ACC112 (cell line): ENCODE results near the gene AKIRIN1.
"Not testable (repeated sequence)": the region's sequence is repeated elsewhere in the genome, so short reads cannot be mapped to it uniquely, and the experiment has no call there.

Source experiments
- H2AFZ ChIP-seq: fragments of 200-600 bp; sonication (generic); one replicate; pipeline ENCODE4 v1.6.0; 2017; ENCODE audit warnings: antibody characterized with exemption, low read length; ENCODE audit not compliant: unreplicated experiment
- H3K27ac ChIP-seq: fragments of 200-600 bp; sonication (generic); 2 replicates; pipeline ENCODE4 v1.5.1; 2014; ENCODE audit warnings: low read depth, mild to moderate bottlenecking, antibody characterized with exemption, low read length, moderate library complexity
- H3K27me3 ChIP-seq: fragments of 200-600 bp; sonication (generic); 2 replicates; pipeline ENCODE4 v1.6.1; 2014; ENCODE audit warnings: mild to moderate bottlenecking, antibody characterized with exemption, low read length, moderate library complexity, mixed read lengths; ENCODE audit not compliant: insufficient read depth
- H3K36me3 ChIP-seq: fragments of 200-600 bp; sonication (generic); 2 replicates; pipeline ENCODE4 v1.6.1; 2016; ENCODE audit warnings: mild to moderate bottlenecking, antibody characterized with exemption, low read length, moderate library complexity, mixed read lengths; ENCODE audit not compliant: insufficient read depth
- H3K4me1 ChIP-seq: fragments of 200-600 bp; sonication (generic); one replicate; pipeline ENCODE4 v1.6.1; 2016; ENCODE audit warnings: low read length, mixed read lengths; ENCODE audit not compliant: insufficient read depth, unreplicated experiment, control insufficient read depth
- H3K4me3 ChIP-seq: fragments of 200-600 bp; sonication (generic); 2 replicates; pipeline ENCODE4 v1.5.1; 2014; ENCODE audit warnings: mild to moderate bottlenecking, low read depth, low read length
- H3K79me2 ChIP-seq: fragments of 200-600 bp; sonication (generic); one replicate; pipeline ENCODE4 v1.6.0; 2016; ENCODE audit warnings: low read length; ENCODE audit not compliant: control insufficient read depth, unreplicated experiment, insufficient read depth

The AKIRIN1 gene

DNA sequence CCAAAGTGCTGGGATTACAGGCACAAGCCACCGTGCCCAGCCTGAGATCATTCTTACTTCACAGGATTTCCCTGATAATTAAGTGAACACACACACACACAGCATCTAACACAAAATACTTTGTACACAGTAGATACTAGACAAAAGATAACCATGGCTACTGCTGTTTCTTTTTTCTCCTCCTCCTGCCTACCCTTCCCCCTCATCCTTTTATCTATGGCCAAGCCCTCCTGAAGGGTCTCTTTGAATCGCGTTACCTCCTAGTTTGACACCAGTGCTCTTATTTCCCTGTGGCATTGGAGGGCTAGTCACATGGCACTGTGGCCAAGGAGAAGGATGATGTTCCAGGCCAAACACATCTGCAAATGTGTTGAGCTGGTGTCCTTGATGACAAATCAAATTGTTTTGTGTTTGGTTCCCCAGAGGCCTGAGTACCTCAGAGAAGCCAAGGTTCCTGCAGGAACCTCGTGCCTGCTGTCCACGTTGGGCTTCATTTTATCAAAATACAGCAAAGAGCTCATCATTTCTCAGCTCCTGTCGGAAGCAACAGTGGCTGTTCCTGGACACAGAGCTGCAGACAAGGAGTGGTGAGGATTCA is 55.6 kb downstream of the AKIRIN1 start:
- no peaks in the 10 kb centered on the region for H3K79me2 ChIP-seq
- H3K27me3 ChIP-seq: no peaks in the 10 kb centered on the region
- H2AFZ ChIP-seq: peak overlapping the region; percentile 6
- H3K4me1 ChIP-seq: peaks cover 22% of the 10 kb centered on the region
- peak overlapping the region; percentile 31; the same call in 1 of the 2 replicates for H3K4me3 ChIP-seq
- peaks cover 4% of the 10 kb centered on the region; the same call in 1 of the 2 replicates for H3K36me3 ChIP-seq
- peak overlapping the region; percentile 94 for H3K27ac ChIP-seq

- Histone ChIP-seq H3K79me2 (no peaks in the 10 kb centered on the region), H3K4me1 (peaks cover 22% of the 10 kb centered on the region), H3K36me3 (0 out of 2 replicates have a peak, but pooled peaks cover under 1% of the 10 kb centered on the region), H3K4me3 (peak overlapping the region; percentile 31; the same call in 1 of the 2 replicates), H3K27me3 (no peaks in the 10 kb centered on the region), H3K27ac (peak overlapping the region; percentile 94), H2AFZ (peak overlapping the region; percentile 6)
Measured at GRCh38 chr1:39047374-39048229, 56.5 kb downstream of the AKIRIN1 start.

- Histone ChIP-seq H3K79me2 (no peaks in the 10 kb centered on the region), H2AFZ (no peak overlapping the region), H3K27me3 (no peaks in the 10 kb centered on the region), H3K36me3 (no peaks in the 10 kb centered on the region), H3K27ac (peak overlapping the region; percentile 94), H3K4me3 (no peak overlapping the region), H3K4me1 (peaks cover 22% of the 10 kb centered on the region)
Measured at GRCh38 chr1:39048745-39049370, 57.8 kb downstream of the AKIRIN1 start.

DNA sequence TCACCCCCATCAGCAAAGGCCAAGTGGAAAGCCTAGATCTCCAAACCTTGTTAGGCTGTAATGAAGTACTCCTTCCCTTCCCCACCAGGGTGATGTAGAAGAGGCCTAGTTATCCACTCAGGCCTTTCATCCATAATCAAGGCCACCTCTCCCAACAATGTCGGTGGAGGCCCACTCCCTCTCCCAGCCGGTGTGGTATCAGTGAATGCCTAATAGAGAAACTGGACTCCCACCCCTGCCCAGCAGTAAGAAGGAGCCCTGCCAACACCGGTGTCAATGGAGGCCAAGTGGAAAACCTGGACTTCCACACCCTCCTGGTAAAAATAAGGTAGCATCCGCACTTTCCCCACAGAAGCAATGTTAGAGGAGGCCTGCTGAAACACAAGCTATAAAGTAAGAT is 58.9 kb downstream of the AKIRIN1 start:
- Histone ChIP-seq H3K27me3 (no peaks in the 10 kb centered on the region), H3K36me3 (no peaks in the 10 kb centered on the region), H3K4me3 (no peak overlapping the region), H2AFZ (no peak overlapping the region), H3K27ac (no peak overlapping the region), H3K4me1 (peaks cover 22% of the 10 kb centered on the region), H3K79me2 (no peaks in the 10 kb centered on the region)

GRCh38 chr1:39051193-39051850 is 60.2 kb downstream of the AKIRIN1 start:
- H3K79me2 ChIP-seq, H3K27ac ChIP-seq, H3K4me3 ChIP-seq, H3K36me3 ChIP-seq, H2AFZ ChIP-seq, H3K27me3 ChIP-seq: not testable (repeated sequence)
- peaks cover 22% of the 10 kb centered on the region for H3K4me1 ChIP-seq

- Histone ChIP-seq H3K36me3 (no peaks in the 10 kb centered on the region), H2AFZ (no peak overlapping the region), H3K4me1 (peaks cover 17% of the 10 kb centered on the region), H3K27me3 (no peaks in the 10 kb centered on the region), H3K4me3 (no peak overlapping the region), H3K79me2 (no peaks in the 10 kb centered on the region), H3K27ac (no peak overlapping the region)
Measured at GRCh38 chr1:39051956-39052355, 60.9 kb downstream of the AKIRIN1 start.

DNA sequence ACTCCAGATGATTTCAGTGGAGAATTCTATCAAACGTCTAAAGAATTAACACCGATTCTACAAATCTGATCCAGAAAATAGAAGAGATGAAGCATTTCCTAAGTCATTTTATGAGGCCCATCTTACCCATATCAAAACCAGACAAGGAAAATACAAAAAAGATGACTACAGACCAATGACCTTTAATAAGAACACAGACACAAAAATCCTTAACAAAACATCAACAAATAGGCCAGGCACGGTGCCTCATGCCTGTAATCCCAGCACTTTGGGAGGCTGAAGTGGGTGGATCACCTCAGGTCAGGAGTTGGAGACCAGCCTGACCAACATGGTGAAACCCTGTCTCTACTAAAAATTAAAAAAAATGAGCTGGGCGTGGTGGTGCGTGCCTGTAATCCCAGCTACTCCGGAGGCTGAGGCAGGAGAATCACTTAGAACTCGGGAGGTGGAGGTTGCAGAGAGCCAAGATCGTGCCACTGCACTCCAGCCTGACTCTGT is 64.2 kb downstream of the AKIRIN1 start:
- not testable (repeated sequence) for H3K4me1 ChIP-seq, H3K36me3 ChIP-seq, H3K27me3 ChIP-seq, H3K79me2 ChIP-seq, H3K4me3 ChIP-seq, H3K27ac ChIP-seq, H2AFZ ChIP-seq
